ENCODE measurements around the gene SMAD5. TPM values are rescaled to one million over a fixed set of nuclear protein-coding genes. Genes with fewer than 3 reads are reported as not detected.
A peak's percentile ranks its signal among the peaks of the same experiment; 100 is the strongest.

Gene SMAD5
- total RNA-seq, 1 donor from 2014 or later: 93.4 TPM

- Mint-ChIP-seq H3K4me3 (no peak overlapping the region), H3K9me3 (no peaks in the 10 kb centered on the region), H3K27me3 (ENCODE audit: low read depth) (no peaks in the 10 kb centered on the region), H3K4me1 (peaks cover 51% of the 10 kb centered on the region), H3K27ac (peak overlapping the region; percentile 62), H3K36me3 (no peaks in the 10 kb centered on the region)
- no peak for DNase-seq (ENCODE audit: low spot score in 2 of 2, unreplicated experiment in 2 of 2)
- TF ChIP-seq, protein P1, sequence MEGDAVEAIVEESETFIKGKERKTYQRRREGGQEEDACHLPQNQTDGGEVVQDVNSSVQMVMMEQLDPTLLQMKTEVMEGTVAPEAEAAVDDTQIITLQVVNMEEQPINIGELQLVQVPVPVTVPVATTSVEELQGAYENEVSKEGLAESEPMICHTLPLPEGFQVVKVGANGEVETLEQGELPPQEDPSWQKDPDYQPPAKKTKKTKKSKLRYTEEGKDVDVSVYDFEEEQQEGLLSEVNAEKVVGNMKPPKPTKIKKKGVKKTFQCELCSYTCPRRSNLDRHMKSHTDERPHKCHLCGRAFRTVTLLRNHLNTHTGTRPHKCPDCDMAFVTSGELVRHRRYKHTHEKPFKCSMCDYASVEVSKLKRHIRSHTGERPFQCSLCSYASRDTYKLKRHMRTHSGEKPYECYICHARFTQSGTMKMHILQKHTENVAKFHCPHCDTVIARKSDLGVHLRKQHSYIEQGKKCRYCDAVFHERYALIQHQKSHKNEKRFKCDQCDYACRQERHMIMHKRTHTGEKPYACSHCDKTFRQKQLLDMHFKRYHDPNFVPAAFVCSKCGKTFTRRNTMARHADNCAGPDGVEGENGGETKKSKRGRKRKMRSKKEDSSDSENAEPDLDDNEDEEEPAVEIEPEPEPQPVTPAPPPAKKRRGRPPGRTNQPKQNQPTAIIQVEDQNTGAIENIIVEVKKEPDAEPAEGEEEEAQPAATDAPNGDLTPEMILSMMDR (IDR thresholded peaks at IDR 0.05; ENCODE audit: unreplicated experiment): no peak
Observed at GRCh38 chr5:136108766-136109165, 23.9 kb upstream of the SMAD5 start.

DNA sequence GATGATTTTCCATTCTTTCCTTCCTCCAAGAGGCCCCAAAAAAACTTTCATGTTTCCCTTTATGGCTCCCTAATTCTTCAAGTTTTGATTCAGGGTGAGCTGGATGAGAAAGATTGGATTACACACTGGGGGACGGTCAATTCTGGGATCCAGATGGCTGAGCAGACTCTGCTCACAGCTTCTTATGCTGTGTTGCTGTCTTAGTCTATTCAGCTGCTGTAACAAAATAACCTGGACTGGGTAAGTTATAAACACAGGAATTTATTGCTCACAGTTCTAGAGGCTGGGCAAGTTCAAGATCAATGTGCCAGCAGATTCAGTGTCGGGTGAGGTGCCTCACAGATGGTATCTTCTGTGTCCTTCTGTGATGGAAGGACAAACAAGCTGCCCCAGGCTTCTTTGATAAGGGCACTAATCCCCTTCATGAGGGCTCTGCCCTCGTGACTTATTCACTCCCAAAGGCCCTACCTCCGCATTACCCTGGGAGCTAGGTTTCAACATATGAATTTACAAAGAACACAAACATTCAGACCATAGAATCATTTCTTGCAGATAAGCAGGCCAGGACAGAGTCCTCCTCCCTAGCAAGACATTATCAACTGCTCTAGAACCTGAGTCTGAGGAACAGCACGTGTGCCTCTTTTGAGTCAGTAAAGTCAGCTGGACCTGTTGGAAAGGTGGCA, 23.1 kb upstream of the SMAD5 start:
- TF ChIP-seq, protein P1 (IDR thresholded peaks at IDR 0.05; ENCODE audit: unreplicated experiment): no peak
- Mint-ChIP-seq H3K4me1 (peaks cover 44% of the 10 kb centered on the region), H3K36me3 (no peaks in the 10 kb centered on the region), H3K4me3 (no peak overlapping the region), H3K9me3 (no peaks in the 10 kb centered on the region), H3K27ac (peak overlapping the region; percentile 33), H3K27me3 (ENCODE audit: low read depth) (no peaks in the 10 kb centered on the region)
- DNase-seq (ENCODE audit: low spot score in 2 of 2, unreplicated experiment in 2 of 2): no peak

DNA sequence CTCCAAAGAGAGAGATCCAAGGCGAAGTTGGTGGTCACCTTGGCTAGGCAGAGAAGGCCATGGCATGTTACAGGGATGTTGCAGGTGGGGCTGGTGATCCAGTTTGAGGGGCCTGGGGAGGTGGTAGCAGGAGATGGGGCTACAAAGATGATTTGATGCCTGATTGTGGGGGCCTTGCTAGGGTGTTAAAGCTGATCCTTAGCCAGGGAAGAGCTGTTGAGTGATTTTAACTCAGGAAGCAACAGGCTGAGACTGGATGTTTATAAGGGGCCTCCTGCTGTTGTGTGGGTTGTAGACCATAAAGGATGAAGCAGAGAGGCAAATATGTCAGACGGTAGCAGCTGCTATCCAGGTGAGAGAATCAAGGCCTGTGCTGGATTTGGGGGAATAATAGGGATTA, 19.0 kb upstream of the SMAD5 start:
- Mint-ChIP-seq H3K36me3 (no peaks in the 10 kb centered on the region), H3K4me3 (no peak overlapping the region), H3K27me3 (ENCODE audit: low read depth) (peaks cover 4% of the 10 kb centered on the region), H3K27ac (no peak overlapping the region), H3K9me3 (no peaks in the 10 kb centered on the region), H3K4me1 (peaks cover 21% of the 10 kb centered on the region)
- no peak for DNase-seq (ENCODE audit: low spot score in 2 of 2, unreplicated experiment in 2 of 2)
- TF ChIP-seq, protein P1 (IDR thresholded peaks at IDR 0.05; ENCODE audit: unreplicated experiment): no peak

DNA sequence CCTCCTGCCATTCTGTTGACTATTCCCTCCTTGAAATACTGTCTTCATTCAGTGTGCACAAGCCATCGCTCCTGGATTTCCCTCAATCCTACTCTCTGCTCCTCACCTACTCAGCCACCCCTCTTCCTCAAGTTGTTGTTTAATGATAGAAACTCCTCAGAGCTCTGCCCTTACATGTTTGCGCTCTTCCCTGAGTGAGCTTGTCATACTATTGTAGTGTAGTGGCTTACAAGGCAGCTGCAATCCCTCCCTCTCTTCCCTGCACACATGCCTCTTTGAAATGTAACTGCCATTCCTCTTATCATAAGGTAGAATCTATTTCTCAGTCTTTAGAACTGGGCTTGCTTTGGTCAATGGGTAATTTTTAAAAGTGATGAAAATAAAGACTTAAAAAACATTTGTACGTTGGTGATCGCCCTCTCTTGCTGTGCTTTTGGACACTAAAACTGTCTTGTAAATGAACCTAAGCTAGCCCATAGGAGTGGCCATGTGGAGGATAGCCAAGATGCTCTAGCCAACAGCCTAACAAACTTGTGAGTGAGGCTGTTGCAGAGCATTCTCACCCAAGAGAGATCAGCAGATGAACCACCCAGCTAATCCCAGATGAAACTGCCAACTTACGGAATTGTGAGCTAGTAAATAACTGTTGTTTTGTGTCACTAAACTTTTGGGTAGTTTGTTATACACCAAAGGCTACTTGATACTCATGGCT, 18.1 kb upstream of the SMAD5 start:
- peaks cover 4% of the 10 kb centered on the region for H3K27me3 Mint-ChIP-seq (ENCODE audit: low read depth)

GRCh38 chr5:136115183-136115865, 17.3 kb upstream of the SMAD5 start:
- Mint-ChIP-seq H3K27me3 (ENCODE audit: low read depth) (peaks cover 4% of the 10 kb centered on the region), H3K4me1 (peaks cover 6% of the 10 kb centered on the region), H3K36me3 (no peaks in the 10 kb centered on the region), H3K4me3 (no peak overlapping the region), H3K27ac (no peak overlapping the region), H3K9me3 (no peaks in the 10 kb centered on the region)
- TF ChIP-seq, protein P1 (IDR thresholded peaks at IDR 0.05; ENCODE audit: unreplicated experiment): no peak
- no peak for DNase-seq (ENCODE audit: low spot score in 2 of 2, unreplicated experiment in 2 of 2)

More for the DNA sequence above, 18.1 kb upstream of the SMAD5 start:
- DNase-seq (ENCODE audit: low spot score in 2 of 2, unreplicated experiment in 2 of 2): no peak
- peaks cover 13% of the 10 kb centered on the region for H3K4me1 Mint-ChIP-seq
- no peaks in the 10 kb centered on the region for H3K36me3 Mint-ChIP-seq
- TF ChIP-seq, protein P1 (IDR thresholded peaks at IDR 0.05; ENCODE audit: unreplicated experiment): no peak
- no peak overlapping the region for H3K27ac Mint-ChIP-seq
- no peaks in the 10 kb centered on the region for H3K9me3 Mint-ChIP-seq
- H3K4me3 Mint-ChIP-seq: no peak overlapping the region

Measured in mesothelial cell of epicardium (in vitro differentiated cells).